ENCODE data around the gene MYO10.

- TF ChIP-seq, protein P1, sequence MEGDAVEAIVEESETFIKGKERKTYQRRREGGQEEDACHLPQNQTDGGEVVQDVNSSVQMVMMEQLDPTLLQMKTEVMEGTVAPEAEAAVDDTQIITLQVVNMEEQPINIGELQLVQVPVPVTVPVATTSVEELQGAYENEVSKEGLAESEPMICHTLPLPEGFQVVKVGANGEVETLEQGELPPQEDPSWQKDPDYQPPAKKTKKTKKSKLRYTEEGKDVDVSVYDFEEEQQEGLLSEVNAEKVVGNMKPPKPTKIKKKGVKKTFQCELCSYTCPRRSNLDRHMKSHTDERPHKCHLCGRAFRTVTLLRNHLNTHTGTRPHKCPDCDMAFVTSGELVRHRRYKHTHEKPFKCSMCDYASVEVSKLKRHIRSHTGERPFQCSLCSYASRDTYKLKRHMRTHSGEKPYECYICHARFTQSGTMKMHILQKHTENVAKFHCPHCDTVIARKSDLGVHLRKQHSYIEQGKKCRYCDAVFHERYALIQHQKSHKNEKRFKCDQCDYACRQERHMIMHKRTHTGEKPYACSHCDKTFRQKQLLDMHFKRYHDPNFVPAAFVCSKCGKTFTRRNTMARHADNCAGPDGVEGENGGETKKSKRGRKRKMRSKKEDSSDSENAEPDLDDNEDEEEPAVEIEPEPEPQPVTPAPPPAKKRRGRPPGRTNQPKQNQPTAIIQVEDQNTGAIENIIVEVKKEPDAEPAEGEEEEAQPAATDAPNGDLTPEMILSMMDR (IDR thresholded peaks at IDR 0.05): no peak
- no peak for TF ChIP-seq POLR2A (IDR thresholded peaks at IDR 0.05)
These were observed 236.0 kb downstream of the MYO10 start for GRCh38 chr5:16700081-16700480.
